C4-2B (cell line): ENCODE measurements around the gene MSN.

Experiments
- ZFX ChIP-seq: fragments of 450-650 bp; IDR thresholded peaks from 2 replicates; pipeline ENCODE4 v1.6.1; 2017
- TF ChIP-seq, protein P1 (sequence below): fragments of 450-650 bp; conservative IDR thresholded peaks from 2 replicates; pipeline ENCODE4 v1.5.1; 2017; ENCODE audit warnings: mild to moderate bottlenecking

DNA sequence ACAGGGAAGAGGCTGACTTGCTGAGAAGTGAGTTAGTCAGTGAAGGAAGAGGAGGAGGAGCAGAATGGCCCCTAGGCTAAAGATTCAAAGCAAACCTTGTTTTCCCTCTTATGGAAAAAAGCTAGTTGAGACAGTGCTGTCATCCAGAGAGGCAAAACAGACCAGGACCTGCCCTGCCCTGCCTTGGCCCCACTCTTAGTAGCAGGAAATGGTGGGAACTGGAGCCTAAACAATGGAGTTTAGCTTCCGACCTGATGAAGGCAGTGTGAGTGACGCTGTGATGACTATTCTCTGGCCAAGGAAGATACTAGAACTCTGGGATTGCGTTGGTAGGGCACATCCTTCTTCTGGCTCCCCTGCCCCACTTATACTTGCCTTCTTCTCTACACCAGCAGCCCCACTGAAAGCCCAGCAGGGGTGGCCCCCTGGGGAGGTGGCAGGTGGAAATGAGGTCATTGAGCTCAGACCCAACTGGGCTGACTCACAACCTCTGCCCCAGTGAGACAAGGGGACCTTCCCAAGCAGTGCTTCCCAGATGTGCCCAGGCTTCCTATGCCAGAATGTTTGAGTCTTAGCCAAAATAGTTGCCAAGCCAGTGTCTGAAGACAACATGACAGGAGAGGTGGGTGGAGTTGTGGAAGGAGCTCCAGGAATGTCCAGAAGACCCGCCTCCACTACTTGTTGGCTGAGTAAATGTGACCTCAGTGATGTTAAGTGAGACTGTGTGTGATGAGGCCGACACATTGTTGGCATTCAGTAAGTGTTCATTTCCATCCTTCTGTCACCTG is 38.8 kb downstream of the MSN start:
- TF ChIP-seq, protein P1, sequence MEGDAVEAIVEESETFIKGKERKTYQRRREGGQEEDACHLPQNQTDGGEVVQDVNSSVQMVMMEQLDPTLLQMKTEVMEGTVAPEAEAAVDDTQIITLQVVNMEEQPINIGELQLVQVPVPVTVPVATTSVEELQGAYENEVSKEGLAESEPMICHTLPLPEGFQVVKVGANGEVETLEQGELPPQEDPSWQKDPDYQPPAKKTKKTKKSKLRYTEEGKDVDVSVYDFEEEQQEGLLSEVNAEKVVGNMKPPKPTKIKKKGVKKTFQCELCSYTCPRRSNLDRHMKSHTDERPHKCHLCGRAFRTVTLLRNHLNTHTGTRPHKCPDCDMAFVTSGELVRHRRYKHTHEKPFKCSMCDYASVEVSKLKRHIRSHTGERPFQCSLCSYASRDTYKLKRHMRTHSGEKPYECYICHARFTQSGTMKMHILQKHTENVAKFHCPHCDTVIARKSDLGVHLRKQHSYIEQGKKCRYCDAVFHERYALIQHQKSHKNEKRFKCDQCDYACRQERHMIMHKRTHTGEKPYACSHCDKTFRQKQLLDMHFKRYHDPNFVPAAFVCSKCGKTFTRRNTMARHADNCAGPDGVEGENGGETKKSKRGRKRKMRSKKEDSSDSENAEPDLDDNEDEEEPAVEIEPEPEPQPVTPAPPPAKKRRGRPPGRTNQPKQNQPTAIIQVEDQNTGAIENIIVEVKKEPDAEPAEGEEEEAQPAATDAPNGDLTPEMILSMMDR = no peak
- TF ChIP-seq ZFX = no peak
